HAP-1 (cell line): Measurements from ENCODE around the gene NPIPB12.
"Not testable (repeated sequence)": the region's sequence is repeated elsewhere in the genome, so short reads cannot be mapped to it uniquely, and the experiment has no call there.

Experiments used
- DNase-seq, 2 experiments: peaks; one replicate each; pipeline ENCODE4 v3.0.0-alpha.2; 2016 to 2020; ENCODE audit warnings: low spot score in 2 of 2
- H3K27me3 ChIP-seq: fragments of 250-450 bp; sonication (Bioruptor Pico); 2 replicates; pipeline ENCODE4 v1.5.1; 2020; ENCODE audit warnings: low read depth, mild to moderate bottlenecking, moderate library complexity
- H3K36me3 ChIP-seq: fragments of 250-450 bp; sonication (Bioruptor Pico); replicated peaks from 2 replicates; pipeline ENCODE4 v1.5.1; 2020; ENCODE audit warnings: mild to moderate bottlenecking
- H3K4me1 ChIP-seq: fragments of 250-450 bp; sonication (Bioruptor Pico); 2 replicates; pipeline ENCODE4 v1.5.1; 2020; ENCODE audit warnings: mild to moderate bottlenecking
- H3K4me3 ChIP-seq: fragments of 250-450 bp; sonication (Bioruptor Pico); 2 replicates; pipeline ENCODE4 v1.5.1; 2020; ENCODE audit warnings: mild to moderate bottlenecking, moderate library complexity
- H3K9me3 ChIP-seq: fragments of 250-450 bp; sonication (Bioruptor Pico); 2 replicates; pipeline ENCODE4 v1.5.1; 2020; ENCODE audit warnings: mild to moderate bottlenecking, moderate library complexity
- in situ Hi-C: fragments of 300-500 bp; cut with MboI; formaldehyde crosslinking; loops from 3 replicates; pipeline ENCODE4 v1.14.3; 2020; ENCODE audit warnings: low sequenced_read_pairs, inconsistent platforms, mixed read lengths

NPIPB12 gene

DNA sequence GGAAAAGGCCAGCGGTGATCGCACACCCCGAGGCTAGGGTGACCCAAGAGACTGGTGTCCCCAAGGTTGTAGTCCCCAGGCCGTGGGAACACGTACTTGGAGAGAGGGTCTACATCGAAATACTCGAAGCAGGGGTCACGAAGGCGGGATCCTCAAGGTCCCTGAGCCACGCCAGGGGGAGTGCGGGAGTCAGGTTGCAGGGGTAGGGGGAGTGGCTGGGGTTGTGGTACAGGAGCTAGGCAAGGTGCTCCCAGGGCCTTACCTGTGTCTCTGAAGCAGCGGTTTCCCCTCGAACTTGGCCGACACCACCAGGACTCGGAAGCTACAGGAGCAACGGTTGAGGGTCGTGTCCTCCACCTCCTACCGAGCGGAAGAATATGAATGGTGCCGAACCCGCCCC is 52.5 kb downstream of the NPIPB12 start:
- in situ Hi-C loops, H3K27me3 ChIP-seq, DNase-seq, H3K4me3 ChIP-seq, H3K36me3 ChIP-seq, H3K9me3 ChIP-seq, H3K4me1 ChIP-seq: not testable (repeated sequence)
